Stimulated activated naive CD8-positive, alpha-beta T cell treated with anti-CD3 and anti-CD28 coated beads, Interleukin-15, Interleukin-2, amounts not matched to agents 100 U/mL and 50 U/mL, for 24 hours (primary cell): Measurements from ENCODE around the gene PDP2.

Source experiments
- ATAC-seq: fragments of 150-1000 bp; cut with Tn5 transposase; one replicate; pipeline ENCODE4 v1.10.0; 2021
- DNase-seq: peaks from one replicate; pipeline ENCODE4 v3.0.0; 2021

Gene PDP2

GRCh38 chr16:66904428-66904845, 24.1 kb downstream of the PDP2 start:
- DNase-seq (no peak), ATAC-seq (no peak)

GRCh38 chr16:66904846-66905632, 24.7 kb downstream of the PDP2 start:
- no peak for DNase-seq
- no peak for ATAC-seq

DNA sequence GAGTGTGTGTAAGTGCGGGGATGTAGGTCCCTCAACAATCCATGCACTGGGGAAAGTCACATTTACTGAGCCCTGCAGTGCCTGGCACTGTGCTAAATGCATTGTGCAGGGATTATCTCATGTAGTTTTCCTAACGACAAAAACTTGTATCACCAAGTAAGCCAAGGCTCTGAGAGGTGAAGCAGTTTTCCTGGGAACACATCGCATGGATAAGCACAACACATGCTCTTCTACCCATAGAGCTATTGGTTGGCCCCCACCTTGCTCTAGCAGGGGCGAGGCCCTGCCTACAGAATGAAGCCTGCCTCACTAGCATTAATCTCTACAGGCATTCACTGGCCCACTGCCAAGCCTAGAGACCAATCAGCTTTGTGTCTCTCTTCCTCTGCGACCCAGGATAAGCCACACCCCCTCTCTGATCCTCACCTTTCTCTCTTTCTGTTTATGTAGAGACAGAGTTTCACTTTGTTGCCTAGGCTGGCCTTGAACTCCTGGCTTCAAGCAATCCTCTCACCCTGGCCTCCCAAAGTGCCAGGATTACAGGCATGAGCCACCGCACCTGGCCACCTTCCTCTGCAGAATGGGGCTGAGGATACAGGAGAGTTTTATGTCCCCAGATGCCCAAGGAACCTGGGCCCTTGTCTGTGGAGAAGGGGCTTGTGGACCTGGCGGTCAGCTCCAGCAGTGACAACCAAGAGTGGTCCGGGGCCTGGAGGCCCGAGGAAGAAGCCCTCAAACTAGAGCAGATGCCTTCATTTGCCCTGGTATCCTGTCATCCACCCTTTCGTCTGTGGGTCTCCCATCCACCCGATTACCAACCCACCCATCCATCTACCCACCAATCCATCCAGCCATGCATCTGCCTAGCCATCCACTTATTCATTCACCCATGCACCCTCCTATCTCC, 25.6 kb downstream of the PDP2 start:
- ATAC-seq (no peak), DNase-seq (peak; percentile 30)

DNA sequence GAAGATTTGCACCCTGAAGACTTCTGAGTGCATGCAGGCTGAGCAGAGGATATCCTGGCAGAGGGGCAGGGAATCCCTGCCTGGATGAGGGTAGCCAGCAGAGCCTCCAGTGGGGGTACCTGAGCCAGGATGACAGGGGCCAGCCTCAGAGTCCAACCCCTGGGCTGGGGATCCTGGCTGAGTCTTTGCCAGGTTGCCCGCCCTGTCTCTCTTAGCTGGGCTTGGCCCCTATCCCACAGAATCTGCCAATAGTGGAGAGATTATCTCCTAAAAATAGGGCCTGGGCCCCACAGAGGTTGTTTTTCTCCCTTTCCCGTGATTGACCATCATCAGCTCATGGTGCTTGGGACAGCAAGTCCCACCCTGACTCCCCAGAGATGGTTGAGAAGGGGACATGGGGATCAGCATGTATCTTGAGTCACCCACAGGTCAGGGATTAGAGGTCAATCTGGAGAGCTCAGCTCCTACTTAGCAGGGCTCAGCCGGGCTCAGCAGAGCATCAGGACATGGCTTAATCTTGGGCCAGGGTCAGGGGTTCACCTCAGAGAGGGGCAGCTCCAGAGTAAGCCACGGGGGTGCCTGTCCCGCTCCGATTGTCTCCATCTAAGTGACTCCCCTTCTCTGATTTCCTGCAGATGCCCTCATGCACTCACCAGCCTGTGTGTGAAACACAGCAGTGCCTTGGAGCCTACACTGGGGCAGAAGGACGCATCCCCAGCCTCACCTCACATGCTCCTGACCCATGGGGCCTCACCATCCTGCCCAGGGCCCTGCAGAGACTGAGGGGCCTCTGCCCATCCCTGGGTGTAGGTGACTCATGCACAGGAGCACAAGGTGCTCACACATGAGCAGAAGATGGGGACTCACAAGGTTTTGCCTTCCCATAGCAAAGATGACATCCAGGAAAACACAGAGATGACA, 26.9 kb downstream of the PDP2 start:
- ATAC-seq: no peak
- DNase-seq: no peak

DNA sequence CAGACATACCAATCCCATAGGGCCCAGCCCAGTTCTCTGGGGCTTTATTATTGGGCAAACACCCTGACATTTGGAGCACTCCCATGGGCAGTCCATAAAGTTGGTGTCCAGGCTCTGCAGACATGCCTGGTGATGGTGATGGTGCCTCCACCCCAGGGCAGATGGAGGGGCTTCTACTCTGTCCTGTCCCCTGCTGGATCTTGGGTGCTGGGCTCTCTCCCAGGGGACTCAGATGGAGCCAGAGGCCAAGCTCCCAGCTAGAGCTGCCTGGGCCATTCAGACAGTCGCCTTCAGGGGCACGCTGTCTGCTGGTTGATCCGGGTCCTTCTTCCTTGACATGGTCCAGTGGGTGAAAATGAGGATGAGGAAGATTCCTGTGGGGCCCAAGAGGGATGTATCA, 27.8 kb downstream of the PDP2 start:
- ATAC-seq (no peak), DNase-seq (no peak)

- no peak for ATAC-seq
- DNase-seq: no peak
Observed at GRCh38 chr16:66908762-66909559, 28.6 kb downstream of the PDP2 start.

GRCh38 chr16:66910175-66910940, 30.0 kb downstream of the PDP2 start:
- ATAC-seq: no peak
- DNase-seq: no peak

GRCh38 chr16:66911112-66911511, 30.8 kb downstream of the PDP2 start:
- ATAC-seq: peak; percentile 67
- no peak for DNase-seq

DNA sequence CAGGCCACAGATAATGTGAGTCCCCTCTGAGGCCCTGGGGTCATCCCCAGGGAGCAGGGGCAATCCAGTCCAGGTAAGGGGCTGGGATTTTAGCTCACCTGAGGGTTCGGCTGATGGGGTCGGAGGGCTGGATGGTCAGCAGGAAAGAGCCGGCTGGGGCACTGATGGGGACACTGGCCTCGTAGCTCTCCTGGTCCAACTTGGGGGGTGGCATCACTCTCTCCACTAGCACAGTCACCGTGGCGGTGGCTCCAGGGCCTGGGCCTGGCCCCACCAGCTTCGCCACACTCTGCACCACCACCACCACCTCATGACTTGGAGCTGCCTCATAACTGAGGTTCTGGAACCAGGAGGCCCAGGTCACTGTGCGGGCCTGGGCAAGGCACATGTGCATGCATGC, 31.5 kb downstream of the PDP2 start:
- no peak for DNase-seq
- no peak for ATAC-seq

- no peak for ATAC-seq
- no peak for DNase-seq
Observed at GRCh38 chr16:66913081-66913480, 32.8 kb downstream of the PDP2 start.

- no peak for DNase-seq
- ATAC-seq: no peak
Observed at GRCh38 chr16:66913711-66914110, 33.4 kb downstream of the PDP2 start.

DNA sequence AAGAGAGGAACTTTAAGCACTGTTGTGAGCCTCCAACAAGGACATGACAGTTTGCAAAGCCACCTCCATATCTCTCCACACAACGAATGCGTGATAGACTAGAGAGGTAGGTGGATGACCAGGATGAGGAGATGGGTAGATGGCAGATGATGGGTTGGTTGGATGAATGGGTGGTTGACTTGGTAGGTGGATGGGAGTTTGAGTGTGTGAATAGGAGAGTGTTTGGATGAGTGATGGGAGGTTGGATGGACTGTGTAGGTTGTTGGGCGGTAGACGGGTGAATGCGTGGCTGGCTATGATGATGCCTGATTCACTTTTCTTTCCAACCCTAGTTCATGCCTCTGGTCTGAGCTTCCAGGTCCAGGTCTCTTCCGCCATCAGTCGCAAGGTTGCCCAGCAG, 34.2 kb downstream of the PDP2 start:
- DNase-seq (no peak), ATAC-seq (no peak)

- DNase-seq (no peak), ATAC-seq (no peak)
Observed at GRCh38 chr16:66915041-66915440, 34.7 kb downstream of the PDP2 start.

DNA sequence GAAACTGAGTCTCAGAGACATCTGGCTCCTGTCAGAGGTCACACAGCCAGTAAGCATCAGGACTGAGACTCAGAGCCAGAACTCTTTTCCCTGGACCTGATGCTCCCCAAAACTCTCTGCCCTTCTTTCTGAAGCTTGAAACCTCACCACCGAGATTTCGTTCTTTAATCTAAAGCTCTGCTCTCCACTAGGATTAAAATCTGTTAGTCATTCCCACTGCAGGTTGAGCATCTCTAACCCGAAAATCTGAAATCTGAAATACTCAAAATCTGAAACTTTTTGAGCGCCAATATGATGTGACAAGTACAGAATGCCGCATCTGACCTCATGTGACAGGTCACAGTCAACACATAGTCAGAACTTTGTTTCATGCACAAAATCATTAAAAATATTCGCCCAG, 36.2 kb downstream of the PDP2 start:
- no peak for DNase-seq
- no peak for ATAC-seq

GRCh38 chr16:66917741-66918140, 37.4 kb downstream of the PDP2 start:
- ATAC-seq: no peak
- DNase-seq: no peak

GRCh38 chr16:66918355-66918754, 38.0 kb downstream of the PDP2 start:
- DNase-seq: no peak
- no peak for ATAC-seq

GRCh38 chr16:66918803-66919568, 38.7 kb downstream of the PDP2 start, which contains the start of gene CDH16:
Gene CDH16, minus strand, starts transcription at chr16:66918885. Its CDS starts 820 bp downstream, at chr16:66918065.
- ATAC-seq (no peak), DNase-seq (no peak)

- DNase-seq (no peak), ATAC-seq (no peak)
Observed at GRCh38 chr16:66919569-66920298, 39.4 kb downstream of the PDP2 start.

DNA sequence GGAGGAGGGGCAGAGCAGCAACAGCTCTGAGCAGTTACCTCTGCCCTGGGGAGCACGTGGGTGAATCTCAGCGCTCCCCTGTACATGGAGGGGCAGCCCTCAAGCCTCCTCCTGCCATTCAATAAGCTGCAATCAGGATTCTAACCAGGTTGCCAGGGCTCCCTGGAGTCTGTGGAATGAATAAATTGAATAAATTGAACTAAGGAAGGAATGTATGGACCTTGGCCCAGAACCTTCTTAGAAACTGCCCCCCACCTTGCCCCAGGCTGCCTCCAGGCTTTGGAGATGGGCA, 39.9 kb downstream of the PDP2 start:
- DNase-seq (no peak), ATAC-seq (no peak)
